CD4-positive, alpha-beta memory T cell (primary cell): ENCODE results near the gene TRAP1. TPM values are rescaled to one million over a fixed set of nuclear protein-coding genes. Genes with fewer than 3 reads are reported as not detected.

Experiments used
- CTCF ChIA-PET: fragments of 350-600 bp; sonication (Branson Sonifier 250); formaldehyde crosslinking; loops from one replicate; lab custom pipeline; 2021; ENCODE audit warnings: inconsistent platforms; ENCODE audit not compliant: partially characterized antibody; lab: Charles Lee
- POLR2A ChIA-PET: fragments of 350-600 bp; sonication (Branson Sonifier 250); formaldehyde crosslinking; loops from one replicate; lab custom pipeline; 2021; ENCODE audit not compliant: partially characterized antibody; lab: Charles Lee
- DNase-seq, 5 donors: peaks; one replicate each; pipeline versions ENCODE4 v3.0.0 to v3.0.0-alpha.2; 2020 to 2022; ENCODE audit warnings: mixed read lengths in 1 of 5
- H3K27ac ChIP-seq: one replicate; pipeline ENCODE4 v1.7.0; 2013; ENCODE audit warnings: low read depth, low read length
- H3K27me3 ChIP-seq: 2 replicates; pipeline ENCODE4 v1.7.0; 2013; ENCODE audit warnings: mild to moderate bottlenecking, low read length, moderate library complexity; ENCODE audit not compliant: insufficient read depth
- H3K36me3 ChIP-seq: 2 replicates; pipeline ENCODE4 v1.7.0; 2013; ENCODE audit warnings: mild to moderate bottlenecking, low read length, moderate library complexity; ENCODE audit not compliant: insufficient read depth
- H3K4me1 ChIP-seq: 2 replicates; pipeline ENCODE4 v1.7.0; 2013; ENCODE audit warnings: mild to moderate bottlenecking, low read length, moderate library complexity; ENCODE audit not compliant: insufficient read depth
- H3K4me3 ChIP-seq, 2 donors: one replicate each; pipeline ENCODE4 v1.7.0; 2013; ENCODE audit warnings: low read length in 2 of 2, mild to moderate bottlenecking in 1 of 2
- H3K9me3 ChIP-seq, 2 donors: one replicate each; pipeline ENCODE4 v1.7.0; 2013; ENCODE audit warnings: low read length in 2 of 2, control low read depth in 1 of 2; ENCODE audit not compliant: control insufficient read depth in 1 of 2
- H3K27ac Mint-ChIP-seq, 7 donors: one replicate each; pipeline ENCODE4 v1.8.0; 2020 to 2021; ENCODE audit warnings: mixed read lengths in 7 of 7, mild to moderate bottlenecking in 6 of 7, inconsistent platforms in 3 of 7, moderate library complexity in 3 of 7
- H3K27me3 Mint-ChIP-seq, 2 donors: one replicate each; pipeline ENCODE4 v1.8.0; 2020 to 2021; ENCODE audit warnings: mixed read lengths in 2 of 2
- H3K36me3 Mint-ChIP-seq, 2 donors: one replicate each; pipeline ENCODE4 v1.8.0; 2020 to 2021; ENCODE audit warnings: mixed read lengths in 2 of 2, inconsistent platforms in 1 of 2, mild to moderate bottlenecking in 1 of 2
- H3K4me1 Mint-ChIP-seq, 4 donors: one replicate each; pipeline ENCODE4 v1.8.0; 2020 to 2021; ENCODE audit warnings: mixed read lengths in 4 of 4, mild to moderate bottlenecking in 1 of 4
- H3K4me3 Mint-ChIP-seq, 8 donors: one replicate each; pipeline ENCODE4 v1.8.0; 2020 to 2021; ENCODE audit warnings: mixed read lengths in 8 of 8, mild to moderate bottlenecking in 7 of 8, moderate library complexity in 6 of 8, inconsistent platforms in 3 of 8
- H3K9me3 Mint-ChIP-seq, 8 donors: one replicate each; pipeline ENCODE4 v1.8.0; 2020 to 2021; ENCODE audit warnings: mixed read lengths in 8 of 8, mild to moderate bottlenecking in 5 of 8, inconsistent platforms in 3 of 8, moderate library complexity in 1 of 8
- intact Hi-C: fragments of 100-400 bp; cut with micrococcal nuclease; formaldehyde crosslinking; loops from one replicate; pipeline ENCODE4 v1.15.1; 2023
- polyA plus RNA-seq, 2 donors: library from polyadenylated mRNA; unstranded; fragments of 300-500 nt; fragmentation: Illumina TruSeq; gene quantifications; one replicate each; pipeline ENCODE4 v1.2.3, GENCODE V29; 2021
- total RNA-seq, 2 experiments: library from RNA; stranded (reverse); gene quantifications; one replicate each; pipeline ENCODE4 v1.2.3, GENCODE V29; 2021

Gene TRAP1
- total and polyA plus RNA-seq, 4 experiments from 2014 or later = 56.4 to 111 (median 80.1) TPM

DNA sequence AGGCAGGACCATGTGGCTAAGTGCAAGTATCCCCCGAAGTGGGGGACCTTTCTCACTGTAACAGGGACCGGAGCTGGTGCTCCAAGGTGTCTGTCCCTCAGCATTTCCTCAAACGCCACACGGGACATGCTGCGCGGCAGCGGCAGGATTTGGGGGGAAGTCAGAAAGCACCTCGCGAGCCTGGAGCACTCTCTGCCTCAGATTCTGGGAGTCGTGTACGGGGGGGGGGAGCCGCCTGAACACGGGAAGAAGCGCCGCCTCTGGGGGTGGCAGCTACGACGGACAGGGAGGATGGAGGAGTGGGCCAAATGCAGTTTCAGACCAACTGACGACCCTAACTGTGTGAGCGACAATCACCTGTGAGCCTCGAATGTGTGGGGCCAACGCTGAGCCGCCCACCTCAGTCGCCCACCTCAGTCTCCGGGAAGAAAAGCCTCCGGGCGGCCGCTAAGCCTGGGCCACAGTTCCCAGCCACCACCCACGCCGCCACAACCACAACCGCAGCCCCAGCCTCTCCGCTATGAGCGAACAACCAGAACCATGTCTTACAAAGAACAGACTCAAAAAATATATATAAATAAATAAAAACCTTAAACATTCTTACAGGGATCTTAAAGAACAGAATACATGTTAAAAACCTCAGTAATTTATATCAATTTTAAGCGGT lies 8.8 kb upstream of the TRAP1 start:
- intact Hi-C loops = no loop called here
- H3K9me3 ChIP-seq = no peaks in the 10 kb centered on the region
- peak overlapping the region in 2 of 7 donors; percentile 42 to 57 for H3K27ac Mint-ChIP-seq
- no peaks in the 10 kb centered on the region for H3K27me3 ChIP-seq
- no peaks in the 10 kb centered on the region for H3K27me3 Mint-ChIP-seq
- H3K36me3 ChIP-seq = peaks cover 33% of the 10 kb centered on the region
- no peak overlapping the region for H3K4me3 ChIP-seq
- peaks cover 29 to 33% of the 10 kb centered on the region in 2 donors for H3K36me3 Mint-ChIP-seq
- H3K27ac ChIP-seq = no peak overlapping the region
- no peak for DNase-seq
- peaks cover 0 to 5% (median 0%) of the 10 kb centered on the region in 8 donors for H3K9me3 Mint-ChIP-seq
- H3K4me3 Mint-ChIP-seq = no peak overlapping the region
- no peaks in the 10 kb centered on the region for H3K4me1 Mint-ChIP-seq
- ChIA-PET POLR2A (interaction anchor here (0.6 to 1.4 kb wide), 3 partner anchors 8 to 100 kb away, joined by 3 to 5 read pairs (median 4); no protein-coding TSS in a partner anchor), CTCF (no interaction called here)
- H3K4me1 ChIP-seq = no peaks in the 10 kb centered on the region

DNA sequence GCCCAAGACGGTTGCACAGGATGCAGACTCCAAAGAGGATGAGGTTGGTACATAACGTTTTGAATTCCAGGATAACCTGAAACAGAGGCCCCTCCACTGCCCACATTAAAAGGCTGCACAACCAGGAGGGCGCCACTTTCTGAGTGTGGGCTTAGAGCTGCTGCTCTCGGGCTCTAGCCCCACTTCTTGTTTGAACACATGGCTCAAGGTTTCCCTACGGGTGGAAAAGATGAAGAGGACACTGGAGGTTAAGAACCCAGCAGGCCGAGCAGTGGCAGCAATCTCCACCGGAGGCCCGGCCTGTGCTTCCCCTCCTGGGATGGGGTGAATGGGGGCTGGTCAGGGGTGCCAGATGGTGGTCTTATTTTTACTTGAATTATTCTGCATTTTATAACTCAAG lies 8.0 kb upstream of the TRAP1 start:
- intact Hi-C loops = no loop called here
- no peak for DNase-seq
- H3K4me3 Mint-ChIP-seq = no peak overlapping the region
- no peaks in the 10 kb centered on the region for H3K27me3 Mint-ChIP-seq
- POLR2A ChIA-PET = interaction anchor here (0.6 to 1.4 kb wide), 3 partner anchors 8 to 99 kb away, joined by 3 to 5 read pairs (median 4); no protein-coding TSS in a partner anchor
- peaks cover 24% of the 10 kb centered on the region for H3K36me3 ChIP-seq
- no peaks in the 10 kb centered on the region for H3K9me3 ChIP-seq
- CTCF ChIA-PET = no interaction called here
- H3K27ac Mint-ChIP-seq = peak overlapping the region in 3 of 7 donors; percentile 38 to 80 (median 42)
- H3K4me3 ChIP-seq = no peak overlapping the region
- H3K27ac ChIP-seq = no peak overlapping the region
- H3K4me1 ChIP-seq = no peaks in the 10 kb centered on the region
- H3K36me3 Mint-ChIP-seq = peaks cover 24 to 25% of the 10 kb centered on the region in 2 donors
- H3K4me1 Mint-ChIP-seq = no peaks in the 10 kb centered on the region
- no peaks in the 10 kb centered on the region for H3K27me3 ChIP-seq
- H3K9me3 Mint-ChIP-seq = peaks cover 0 to 5% (median 0%) of the 10 kb centered on the region in 8 donors

DNA sequence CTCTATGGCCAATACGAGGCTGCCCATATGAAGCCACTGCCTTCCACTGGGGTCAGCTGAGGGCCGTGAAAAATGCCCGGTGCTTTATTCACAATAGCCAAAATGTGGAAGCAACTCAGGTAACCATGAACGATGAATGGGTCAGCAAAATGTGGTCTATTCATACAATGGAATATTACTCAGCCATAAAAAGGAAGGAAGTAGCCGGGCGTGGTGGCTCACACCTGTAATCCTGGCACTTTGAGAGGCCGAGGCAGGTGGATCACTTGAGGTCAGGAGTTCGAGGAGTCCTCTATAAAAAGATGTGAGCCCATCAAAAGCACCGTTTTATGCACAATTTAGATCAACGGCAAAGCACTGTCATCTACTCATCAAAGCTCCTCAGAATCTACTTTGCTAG lies 5.2 kb upstream of the TRAP1 start:
- H3K27me3 Mint-ChIP-seq = no peaks in the 10 kb centered on the region
- intact Hi-C loops = no loop called here
- Histone ChIP-seq H3K9me3 (no peaks in the 10 kb centered on the region), H3K27ac (no peak overlapping the region), H3K36me3 (peaks cover under 1% of the 10 kb centered on the region), H3K4me1 (peaks cover 7% of the 10 kb centered on the region), H3K27me3 (no peaks in the 10 kb centered on the region), H3K4me3 (no peak overlapping the region)
- no peak for DNase-seq
- peaks cover 4 to 5% of the 10 kb centered on the region in 2 donors for H3K36me3 Mint-ChIP-seq
- POLR2A ChIA-PET = no interaction called here
- H3K27ac Mint-ChIP-seq = peak overlapping the region in 1 of 7 donors; percentile 24
- H3K4me1 Mint-ChIP-seq = peaks cover 4 to 7% (median 6%) of the 10 kb centered on the region in 4 donors
- no peak overlapping the region for H3K4me3 Mint-ChIP-seq
- CTCF ChIA-PET = no interaction called here
- H3K9me3 Mint-ChIP-seq = peaks cover 0 to 2% (median 0%) of the 10 kb centered on the region in 8 donors

DNA sequence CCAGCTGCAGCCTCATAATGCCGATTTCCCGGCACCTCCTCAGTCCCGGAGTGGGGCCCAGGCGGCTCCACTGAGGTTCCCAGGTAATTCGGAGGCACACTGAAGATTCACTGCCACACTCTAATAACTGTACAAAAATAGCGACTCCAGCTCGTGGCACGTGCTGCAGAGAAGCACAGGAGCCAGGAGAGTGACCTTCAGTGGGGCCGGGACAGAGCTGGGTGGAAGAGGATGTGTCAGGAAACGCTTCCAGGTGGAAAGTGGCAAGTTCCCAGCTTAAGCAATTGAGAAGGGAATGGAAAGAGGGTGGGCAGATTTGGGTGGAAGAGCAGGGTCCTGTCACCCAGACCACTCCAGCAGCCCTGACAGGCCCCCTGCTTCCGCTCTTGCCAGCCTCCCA lies 3.1 kb upstream of the TRAP1 start:
- intact Hi-C loops = no loop called here
- Histone ChIP-seq H3K36me3 (no peaks in the 10 kb centered on the region), H3K9me3 (no peaks in the 10 kb centered on the region), H3K4me1 (peaks cover 17% of the 10 kb centered on the region), H3K27me3 (no peaks in the 10 kb centered on the region), H3K27ac (no peak overlapping the region), H3K4me3 (no peak overlapping the region)
- H3K9me3 Mint-ChIP-seq = peaks cover 0 to 2% (median 0%) of the 10 kb centered on the region in 8 donors
- H3K4me3 Mint-ChIP-seq = peak overlapping the region in 1 of 8 donors; percentile 35
- CTCF ChIA-PET = no interaction called here
- H3K27ac Mint-ChIP-seq = no peak overlapping the region
- H3K36me3 Mint-ChIP-seq = peaks cover 0 to 3% of the 10 kb centered on the region in 2 donors
- no peaks in the 10 kb centered on the region for H3K27me3 Mint-ChIP-seq
- POLR2A ChIA-PET = no interaction called here
- no peak for DNase-seq
- peaks cover 9 to 19% (median 12%) of the 10 kb centered on the region in 4 donors for H3K4me1 Mint-ChIP-seq

DNA sequence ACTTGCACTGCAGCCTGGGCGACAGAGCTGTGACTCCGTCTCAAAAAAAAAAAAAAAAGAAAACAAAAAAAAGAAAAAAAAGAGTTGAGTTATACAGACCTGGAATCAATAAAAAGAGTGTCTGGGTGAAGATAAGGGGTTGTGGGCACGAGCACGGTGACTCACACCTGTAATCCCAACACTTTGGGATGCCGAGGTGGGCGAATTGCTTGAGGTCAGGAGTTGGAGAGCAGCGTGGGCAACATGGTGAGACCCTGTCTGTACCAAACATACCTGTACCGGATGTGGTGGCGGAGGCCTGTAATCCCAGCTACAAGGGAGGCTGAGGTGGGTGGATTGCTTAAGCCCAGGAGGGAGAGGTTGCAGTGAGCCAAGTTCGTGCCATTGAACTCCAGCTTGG lies 1.3 kb upstream of the TRAP1 start:
- Histone ChIP-seq H3K27ac (no peak overlapping the region), H3K4me3 (no peak overlapping the region), H3K9me3 (no peaks in the 10 kb centered on the region), H3K27me3 (no peaks in the 10 kb centered on the region), H3K36me3 (no peaks in the 10 kb centered on the region), H3K4me1 (peaks cover 17% of the 10 kb centered on the region)
- intact Hi-C loops = no loop called here
- H3K4me1 Mint-ChIP-seq = peaks cover 18 to 31% (median 23%) of the 10 kb centered on the region in 4 donors
- peaks cover 5 to 6% of the 10 kb centered on the region in 2 donors for H3K36me3 Mint-ChIP-seq
- CTCF ChIA-PET = interaction anchor here (0.6 kb wide), 1 partner anchor 192 kb away, joined by 3 read pairs; no protein-coding TSS in a partner anchor
- peaks cover 0 to 2% (median 0%) of the 10 kb centered on the region in 8 donors for H3K9me3 Mint-ChIP-seq
- no peak for DNase-seq
- H3K4me3 Mint-ChIP-seq = peak overlapping the region in 7 of 8 donors; percentile 26 to 73 (median 60)
- H3K27ac Mint-ChIP-seq = peak overlapping the region in 6 of 7 donors; percentile 17 to 90 (median 86)
- H3K27me3 Mint-ChIP-seq = no peaks in the 10 kb centered on the region
- POLR2A ChIA-PET = interaction anchor here (0.6 to 1.9 kb wide), 2 partner anchors 160 to 1775 kb away, joined by 3 to 6 read pairs; no protein-coding TSS in a partner anchor

DNA sequence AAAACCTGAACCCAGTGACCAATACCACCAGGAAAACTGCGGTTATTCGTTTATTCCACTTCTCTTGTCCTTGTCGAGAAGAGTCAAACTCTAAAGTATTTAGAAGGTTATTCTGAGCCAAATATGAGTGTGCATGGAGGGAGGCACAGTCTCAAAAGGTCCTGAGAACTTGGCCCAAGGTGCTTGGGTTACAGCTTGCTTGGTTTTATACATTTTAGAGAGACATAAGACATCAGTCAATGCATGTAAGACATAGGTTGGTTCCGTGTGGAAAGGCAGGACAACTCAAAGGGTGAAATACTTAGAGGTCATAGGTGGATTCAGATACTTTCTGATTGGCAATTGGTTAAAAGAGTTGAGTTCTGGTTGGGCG lies 681 bp upstream of the TRAP1 start:
- peak overlapping the region; percentile 30 to 79 for H3K4me3 ChIP-seq
- Mint-ChIP-seq H3K36me3 (peaks cover 5 to 10% of the 10 kb centered on the region in 2 donors), H3K9me3 (peaks cover 0 to 2% (median 0%) of the 10 kb centered on the region in 8 donors), H3K4me1 (peaks cover 19 to 37% (median 23%) of the 10 kb centered on the region in 4 donors), H3K27me3 (no peaks in the 10 kb centered on the region), H3K4me3 (peak overlapping the region; percentile 73 to 86 (median 83)), H3K27ac (peak overlapping the region; percentile 86 to 95 (median 91))
- peaks cover 22% of the 10 kb centered on the region for H3K4me1 ChIP-seq
- intact Hi-C loops = no loop called here
- no peak for DNase-seq
- H3K36me3 ChIP-seq = peaks cover 3% of the 10 kb centered on the region
- CTCF ChIA-PET = no interaction called here
- H3K9me3 ChIP-seq = no peaks in the 10 kb centered on the region
- H3K27me3 ChIP-seq = no peaks in the 10 kb centered on the region
- POLR2A ChIA-PET = interaction anchor here (0.7 to 1.9 kb wide), 15 partner anchors 8 to 834 kb away, joined by 3 to 6 read pairs (median 4); partner anchors contain the start of genes CREBBP, FLYWCH2, ZNF174 and ZNF263
- H3K27ac ChIP-seq = peak overlapping the region; percentile 86

DNA sequence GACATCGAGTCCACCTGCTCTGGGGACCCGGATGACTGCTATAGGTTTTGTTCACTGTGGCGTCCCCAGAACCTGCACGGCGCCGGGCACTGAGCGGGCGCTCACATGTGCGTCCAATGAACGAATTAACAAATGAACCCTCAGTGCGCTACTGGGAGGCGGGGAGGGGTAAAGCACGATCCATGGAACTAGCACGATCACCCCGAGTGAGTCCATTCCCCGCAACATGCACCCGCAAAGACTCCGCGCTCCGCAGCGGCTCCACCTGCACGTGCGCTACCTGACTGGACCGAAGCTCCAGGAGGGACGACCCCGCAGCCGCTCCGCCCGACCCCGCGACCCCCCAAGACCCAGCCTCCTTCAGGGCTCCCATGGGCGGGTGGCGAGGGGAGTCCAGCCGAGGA lies 491 bp downstream of the TRAP1 start:
- peaks cover 23 to 45% (median 26%) of the 10 kb centered on the region in 4 donors for H3K4me1 Mint-ChIP-seq

More for the DNA sequence above, 491 bp downstream of the TRAP1 start:
- H3K9me3 Mint-ChIP-seq = peaks cover 0 to 2% (median 0%) of the 10 kb centered on the region in 8 donors
- Histone ChIP-seq H3K27ac (peak overlapping the region; percentile 86), H3K4me1 (peaks cover 22% of the 10 kb centered on the region), H3K4me3 (peak overlapping the region; percentile 78 to 79), H3K27me3 (no peaks in the 10 kb centered on the region), H3K9me3 (no peaks in the 10 kb centered on the region), H3K36me3 (peaks cover 3% of the 10 kb centered on the region)
- H3K27me3 Mint-ChIP-seq = no peaks in the 10 kb centered on the region
- peak in 1 of 5 donors; percentile 20 for DNase-seq
- H3K36me3 Mint-ChIP-seq = peaks cover 5 to 13% of the 10 kb centered on the region in 2 donors
- intact Hi-C loops = loop anchor here (1.0 kb wide), 1 partner anchor 163 kb away; the partner anchor contains the start of gene CREBBP
- H3K4me3 Mint-ChIP-seq = peak overlapping the region; percentile 90 to 93 (median 91)
- ChIA-PET POLR2A (interaction anchor here (0.6 to 1.9 kb wide), 14 partner anchors 12 to 833 kb away, joined by 3 to 6 read pairs (median 4); partner anchors contain the start of genes CREBBP, FLYWCH2, ZNF174 and ZNF263), CTCF (interaction anchor here (1.2 kb wide), 2 partner anchors 161 to 566 kb away, joined by 3 read pairs; no protein-coding TSS in a partner anchor)
- peak overlapping the region; percentile 83 to 95 (median 92) for H3K27ac Mint-ChIP-seq
